ENCODE results near the gene NKD1. TPM values are rescaled to one million over a fixed set of nuclear protein-coding genes. Genes with fewer than 3 reads are reported as not detected.
A peak's percentile ranks its signal among the peaks of the same experiment; 100 is the strongest.

Gene NKD1
- total and polyA plus RNA-seq, 2 donors from 2014 or later = 1.1 to 9.9 TPM

GRCh38 chr16:50505714-50506542 is 42.3 kb upstream of the NKD1 start:
- Histone ChIP-seq H3K9ac (ENCODE audit: low read length in 3 of 3) (no peak overlapping the region), H3K4me3 (ENCODE audit: low read length in 3 of 3) (no peak overlapping the region), H3K27ac (ENCODE audit: low read depth in 2 of 2, low read length in 2 of 2) (no peak overlapping the region), H3K36me3 (ENCODE audit: control insufficient read depth in 2 of 3, insufficient read depth in 3 of 3, low read length in 3 of 3) (no peaks in the 10 kb centered on the region), H3K4me1 (ENCODE audit: control insufficient read depth in 2 of 3, insufficient read depth in 2 of 3, low read depth in 1 of 3, low read length in 3 of 3) (no peaks in the 10 kb centered on the region), H3K27me3 (ENCODE audit: control insufficient read depth, insufficient read depth, low read length) (no peaks in the 10 kb centered on the region), H3K9me3 (ENCODE audit: control insufficient read depth in 2 of 3, insufficient read depth in 1 of 3, low read length in 3 of 3) (peaks cover 0 to 4% (median 0%) of the 10 kb centered on the region in 3 donors)
- TF ChIP-seq CTCF (IDR thresholded peaks at IDR 0.05; ENCODE audit: borderline replicate concordance, extremely low read depth, insufficient read depth) = no peak
- intact Hi-C loops (cut with DNase I) = no loop called here
- peak in 2 of 5 donors; percentile 31 to 59 for DNase-seq
- FAIRE-seq = no peak

GRCh38 chr16:50506543-50506937 is 41.7 kb upstream of the NKD1 start:
- Histone ChIP-seq H3K4me3 (ENCODE audit: low read length in 3 of 3) (no peak overlapping the region), H3K36me3 (ENCODE audit: control insufficient read depth in 2 of 3, insufficient read depth in 3 of 3, low read length in 3 of 3) (no peaks in the 10 kb centered on the region)
- DNase-seq = no peak

GRCh38 chr16:50507397-50507796 is 40.8 kb upstream of the NKD1 start:
- FAIRE-seq (no peak), DNase-seq (no peak)
- Histone ChIP-seq H3K27ac (ENCODE audit: low read depth in 2 of 2, low read length in 2 of 2) (no peak overlapping the region), H3K36me3 (ENCODE audit: control insufficient read depth in 2 of 3, insufficient read depth in 3 of 3, low read length in 3 of 3) (no peaks in the 10 kb centered on the region), H3K4me1 (ENCODE audit: control insufficient read depth in 2 of 3, insufficient read depth in 2 of 3, low read depth in 1 of 3, low read length in 3 of 3) (no peaks in the 10 kb centered on the region), H3K9ac (ENCODE audit: low read length in 3 of 3) (no peak overlapping the region), H3K9me3 (ENCODE audit: control insufficient read depth in 2 of 3, insufficient read depth in 1 of 3, low read length in 3 of 3) (peaks cover 0 to 4% (median 0%) of the 10 kb centered on the region in 3 donors), H3K4me3 (ENCODE audit: low read length in 3 of 3) (no peak overlapping the region), H3K27me3 (ENCODE audit: control insufficient read depth, insufficient read depth, low read length) (no peaks in the 10 kb centered on the region)
- no peak for TF ChIP-seq CTCF (IDR thresholded peaks at IDR 0.05; ENCODE audit: borderline replicate concordance, extremely low read depth, insufficient read depth)
- intact Hi-C loops (cut with DNase I) = no loop called here

More at GRCh38 chr16:50506543-50506937, 41.7 kb upstream of the NKD1 start:
- Histone ChIP-seq H3K9me3 (ENCODE audit: control insufficient read depth in 2 of 3, insufficient read depth in 1 of 3, low read length in 3 of 3) (peaks cover 0 to 4% (median 0%) of the 10 kb centered on the region in 3 donors), H3K27ac (ENCODE audit: low read depth in 2 of 2, low read length in 2 of 2) (no peak overlapping the region), H3K27me3 (ENCODE audit: control insufficient read depth, insufficient read depth, low read length) (no peaks in the 10 kb centered on the region), H3K4me1 (ENCODE audit: control insufficient read depth in 2 of 3, insufficient read depth in 2 of 3, low read depth in 1 of 3, low read length in 3 of 3) (no peaks in the 10 kb centered on the region), H3K9ac (ENCODE audit: low read length in 3 of 3) (no peak overlapping the region)
- no peak for FAIRE-seq
- TF ChIP-seq CTCF (IDR thresholded peaks at IDR 0.05; ENCODE audit: borderline replicate concordance, extremely low read depth, insufficient read depth) = no peak
- intact Hi-C loops (cut with DNase I) = no loop called here

All from kidney (tissue), 14 donors.